Midbrain (tissue), 1 donor: Measurements from ENCODE around the gene KLK13.

Experiments
- DNase-seq: peaks from one replicate; lab custom pipeline; 2025; lab: John Stamatoyannopoulos, UW

KLK13 gene

GRCh38 chr19:51064534-51065220, at the start of gene KLK13:
Gene KLK13, minus strand, starts transcription at chr19:51065092. Its CDS starts 25 bp downstream, at chr19:51065067.
- no peak for DNase-seq

DNA sequence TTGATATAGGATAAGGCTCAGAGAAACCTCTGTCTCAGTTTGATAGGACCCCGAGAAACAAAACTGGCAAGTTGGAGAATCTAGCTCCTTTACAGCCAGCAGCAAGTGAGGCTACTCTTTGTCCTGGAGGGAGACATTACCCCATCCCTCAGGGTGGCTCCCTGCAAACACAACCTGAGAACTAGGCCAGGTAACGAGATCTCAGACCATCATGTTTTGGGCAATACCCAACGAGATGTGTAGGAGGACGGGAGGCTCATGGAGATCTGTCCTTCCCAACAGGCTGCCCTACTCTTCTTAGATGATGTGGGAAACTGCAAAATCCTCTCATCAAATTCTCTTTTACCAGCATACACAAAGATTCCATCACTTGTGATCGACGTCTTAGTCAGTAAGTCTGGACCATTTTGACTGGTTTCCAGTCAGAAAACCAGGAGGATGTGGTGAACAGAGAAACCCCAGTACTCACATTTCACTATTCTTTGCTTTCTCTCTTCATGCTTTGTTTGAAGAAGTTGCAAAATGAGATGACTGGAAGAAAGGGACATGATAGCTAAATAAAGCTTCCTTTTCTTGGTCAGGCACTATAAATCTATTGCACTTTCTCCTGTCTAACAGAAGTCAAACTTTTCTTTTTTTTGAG, 49.3 kb upstream of the KLK13 start:
- DNase-seq = no peak

DNA sequence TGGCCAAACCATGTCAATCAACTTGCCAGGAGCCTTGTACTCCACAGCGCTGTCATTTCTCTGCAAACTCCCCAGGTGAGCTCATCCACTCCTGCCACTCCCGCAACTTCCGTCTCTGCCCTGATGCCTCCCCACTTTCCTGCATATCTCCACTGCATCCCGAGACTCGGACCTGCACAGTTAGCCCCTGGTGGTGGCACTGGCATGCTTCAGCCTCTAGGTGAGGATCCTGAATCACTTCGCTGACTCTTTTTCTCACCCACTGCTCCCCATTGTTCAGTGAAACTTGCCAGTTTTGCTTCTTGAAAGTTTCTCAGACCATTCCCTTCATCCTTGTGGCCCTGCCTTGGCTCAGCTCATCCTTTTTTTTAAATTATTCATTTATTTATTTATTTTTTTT, 46.7 kb upstream of the KLK13 start:
- no peak for DNase-seq

GRCh38 chr19:51110666-51110971, 45.7 kb upstream of the KLK13 start:
- no peak for DNase-seq

- DNase-seq = no peak
Observed at GRCh38 chr19:51108805-51109146, 43.9 kb upstream of the KLK13 start.

DNA sequence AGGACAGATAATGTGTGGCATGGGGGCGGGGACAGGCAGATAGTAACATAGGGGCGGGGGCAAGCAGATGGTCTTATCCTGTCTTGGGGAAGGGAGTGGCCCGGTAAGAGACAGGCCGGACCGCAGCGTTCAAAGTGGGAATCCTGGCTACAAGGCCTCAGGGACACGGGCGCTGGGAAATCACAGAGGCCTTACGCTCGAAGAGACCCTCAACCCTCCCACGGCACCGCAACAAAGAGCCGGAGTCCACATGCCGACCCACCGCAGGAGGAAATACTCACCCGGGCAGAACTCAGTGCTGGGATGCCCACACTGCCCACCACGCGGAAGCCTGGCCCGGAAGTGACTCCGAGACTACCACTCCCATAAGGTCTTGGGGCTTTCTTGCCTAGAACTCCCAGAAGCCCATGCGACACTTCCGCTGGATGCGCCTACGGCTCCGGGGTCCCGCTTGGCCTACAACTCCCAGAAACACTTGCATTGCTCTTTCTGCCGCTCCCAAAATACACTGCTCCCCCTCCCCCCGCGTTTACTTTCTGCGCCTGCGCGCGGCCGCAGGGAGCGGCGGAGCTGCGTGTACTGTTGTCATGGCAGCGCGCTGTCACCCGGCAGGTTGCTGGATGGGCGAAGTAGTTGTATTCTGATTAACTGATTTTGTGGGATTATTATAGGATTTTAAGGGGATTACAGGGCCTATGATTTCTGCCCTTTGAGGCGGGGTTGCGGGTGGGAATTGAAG, 43.3 kb upstream of the KLK13 start, which contains the start of gene CTU1:
CTU1 (minus strand) TSS at position 344 of the 739 bp plus-strand sequence. CDS start 3,840 bp downstream, outside the sequence.
- peak; percentile 99 for DNase-seq

DNA sequence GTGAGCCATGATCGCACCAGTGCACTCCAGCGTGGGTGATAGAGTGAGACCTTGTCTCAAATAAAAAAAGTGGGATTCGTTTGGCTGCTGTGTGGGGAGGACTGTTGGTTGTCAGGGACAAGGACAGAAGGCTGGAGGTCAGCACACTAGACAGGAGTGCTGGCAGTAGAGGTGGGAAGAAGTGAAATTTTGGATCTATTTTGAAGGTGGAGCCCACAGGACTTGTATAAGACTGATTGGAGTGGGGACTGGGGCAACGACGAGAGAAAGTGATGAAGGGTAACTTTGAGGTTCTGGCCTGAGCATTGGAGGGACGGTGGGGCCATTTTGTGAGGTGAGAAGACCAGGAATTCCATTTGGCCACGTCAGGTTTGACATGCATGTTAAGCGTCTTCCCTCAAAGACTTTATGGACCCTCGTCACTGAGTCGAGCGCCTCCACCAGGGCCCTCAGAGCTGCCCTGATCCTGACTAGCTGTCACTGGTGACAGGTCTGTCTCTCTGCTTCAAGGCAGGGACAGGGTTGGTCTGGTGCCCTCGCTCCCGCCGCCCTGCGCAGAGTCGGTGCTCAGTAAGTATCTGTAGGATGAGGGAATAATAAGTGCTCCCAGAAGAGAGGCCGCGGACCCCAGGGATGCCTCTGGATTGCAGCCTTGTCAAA, 42.6 kb upstream of the KLK13 start:
- no peak for DNase-seq

DNA sequence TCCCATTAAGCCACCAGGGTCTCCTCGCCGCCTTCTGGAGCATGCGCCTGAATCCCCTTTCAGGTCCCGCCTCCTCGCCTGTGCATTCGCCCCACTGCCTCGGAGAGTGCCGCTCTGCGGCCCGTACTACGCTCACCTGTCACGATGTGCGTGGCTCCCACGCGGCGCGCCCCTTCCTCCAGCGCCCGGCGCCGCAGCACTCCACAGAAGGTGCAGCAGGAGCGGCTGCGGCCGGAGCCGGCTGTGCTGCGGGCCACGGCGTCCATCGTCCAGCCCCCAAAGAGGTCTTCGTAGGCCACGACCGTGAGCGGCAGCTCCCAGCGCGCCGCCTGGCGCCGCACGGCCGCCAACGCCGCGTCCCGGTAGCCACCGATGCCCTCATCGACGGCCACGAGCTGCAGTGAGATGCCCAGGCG, 39.0 kb upstream of the KLK13 start:
- DNase-seq = no peak

GRCh38 chr19:51102991-51103390, 38.1 kb upstream of the KLK13 start:
- DNase-seq = no peak

- DNase-seq = no peak
Observed at GRCh38 chr19:51101171-51101865, 36.4 kb upstream of the KLK13 start.

DNA sequence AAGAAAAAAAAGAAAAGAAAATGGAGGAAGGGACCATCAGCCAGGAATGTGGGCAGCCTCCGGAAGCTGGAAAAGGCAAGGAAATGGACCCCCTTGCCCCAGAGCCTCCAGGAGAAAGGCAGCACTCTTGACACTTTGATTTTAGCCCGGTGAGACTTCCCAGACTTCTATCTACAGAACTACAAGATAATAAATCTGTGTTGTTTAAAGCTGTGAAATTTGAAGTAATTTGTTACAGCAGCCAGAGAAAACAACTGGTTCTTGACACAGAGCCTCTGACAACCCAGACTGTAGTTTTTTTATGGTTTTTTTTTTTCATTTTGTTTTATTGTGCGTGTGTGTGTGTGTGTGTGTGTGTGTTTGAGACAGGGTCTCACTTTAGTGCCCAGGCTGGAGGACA, 35.7 kb upstream of the KLK13 start:
- no peak for DNase-seq

GRCh38 chr19:51099047-51099382, 34.1 kb upstream of the KLK13 start:
- DNase-seq = no peak

DNA sequence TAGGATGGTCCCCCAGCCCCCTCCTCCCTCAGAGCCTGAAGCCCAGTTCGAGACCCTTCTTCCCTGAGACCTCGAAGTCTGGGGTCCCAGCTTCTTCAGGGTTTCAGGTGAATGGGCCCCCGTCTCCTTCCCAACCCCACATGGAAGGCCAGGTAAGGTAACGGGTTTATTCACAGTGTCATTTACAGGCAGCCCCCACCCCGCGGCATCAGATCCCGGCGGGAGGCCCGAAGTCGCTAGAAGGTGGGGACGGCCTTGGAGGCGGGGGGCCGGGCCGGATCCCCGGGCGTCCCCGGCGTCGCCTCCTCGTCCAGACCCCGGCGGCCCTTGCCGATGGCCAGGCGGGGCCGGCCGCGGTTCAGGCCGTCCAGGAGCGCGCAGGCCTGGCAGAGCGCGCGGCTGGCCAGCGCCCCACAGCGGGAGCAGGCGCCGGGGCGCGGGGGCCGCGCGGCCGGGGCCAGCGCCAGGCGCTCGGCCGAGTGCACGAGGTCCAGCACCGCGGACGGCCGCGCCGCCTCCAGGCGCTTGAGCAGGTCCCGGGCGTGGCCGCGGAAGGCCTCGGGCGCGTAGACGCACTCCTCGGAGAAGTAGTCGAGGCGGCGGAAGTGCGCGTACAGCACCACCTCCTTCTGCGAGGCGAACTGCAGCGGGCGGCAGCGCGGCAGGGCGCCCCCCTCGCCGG, 33.6 kb upstream of the KLK13 start:
- no peak for DNase-seq

DNA sequence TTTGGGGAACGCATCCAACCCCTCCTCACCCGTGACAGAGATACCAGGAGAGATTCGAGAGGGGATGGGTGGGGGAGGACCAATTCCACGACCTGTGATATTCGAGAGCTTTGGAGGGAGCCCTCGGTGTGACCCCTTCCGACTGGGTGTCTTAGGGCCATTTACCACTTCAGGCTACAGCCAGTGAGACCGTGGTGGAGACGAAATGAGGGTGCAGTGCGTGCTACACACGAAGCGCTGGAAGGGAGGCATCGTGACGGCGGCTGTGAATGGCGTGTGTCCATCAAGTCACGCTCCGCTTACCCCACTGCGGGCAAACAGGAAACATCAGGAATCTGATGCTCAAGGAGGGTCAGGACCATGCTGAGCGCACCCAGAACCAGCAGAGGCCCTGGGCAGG, 32.9 kb upstream of the KLK13 start:
- no peak for DNase-seq

DNA sequence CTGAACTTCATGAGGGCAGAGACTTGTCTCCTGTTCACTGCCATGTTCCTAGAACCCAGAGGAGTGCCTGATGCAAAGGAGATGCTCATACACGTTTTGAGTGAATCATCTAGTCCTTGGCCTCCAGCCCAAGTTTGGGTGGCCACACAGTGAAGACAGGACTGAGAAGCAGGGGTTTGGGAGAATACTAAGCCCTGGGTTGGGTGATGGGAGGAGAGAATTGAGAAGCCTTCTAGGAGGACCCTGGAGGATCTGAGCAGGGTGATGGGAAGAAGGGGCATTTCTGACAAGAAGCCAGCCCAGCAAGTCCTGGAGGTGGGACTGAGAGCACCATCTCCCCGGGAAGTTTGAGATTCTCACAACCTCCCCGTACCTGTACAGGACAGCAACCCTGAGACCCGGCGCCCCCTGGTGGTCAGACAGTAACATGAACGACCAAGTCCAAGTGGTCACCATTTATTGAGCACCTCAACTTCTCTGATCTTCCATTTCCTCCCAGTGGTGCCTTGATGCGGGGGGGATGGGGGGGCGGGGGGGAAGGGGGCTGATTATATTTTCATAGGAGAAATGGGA, 32.4 kb upstream of the KLK13 start:
- peak; percentile 9 for DNase-seq

DNA sequence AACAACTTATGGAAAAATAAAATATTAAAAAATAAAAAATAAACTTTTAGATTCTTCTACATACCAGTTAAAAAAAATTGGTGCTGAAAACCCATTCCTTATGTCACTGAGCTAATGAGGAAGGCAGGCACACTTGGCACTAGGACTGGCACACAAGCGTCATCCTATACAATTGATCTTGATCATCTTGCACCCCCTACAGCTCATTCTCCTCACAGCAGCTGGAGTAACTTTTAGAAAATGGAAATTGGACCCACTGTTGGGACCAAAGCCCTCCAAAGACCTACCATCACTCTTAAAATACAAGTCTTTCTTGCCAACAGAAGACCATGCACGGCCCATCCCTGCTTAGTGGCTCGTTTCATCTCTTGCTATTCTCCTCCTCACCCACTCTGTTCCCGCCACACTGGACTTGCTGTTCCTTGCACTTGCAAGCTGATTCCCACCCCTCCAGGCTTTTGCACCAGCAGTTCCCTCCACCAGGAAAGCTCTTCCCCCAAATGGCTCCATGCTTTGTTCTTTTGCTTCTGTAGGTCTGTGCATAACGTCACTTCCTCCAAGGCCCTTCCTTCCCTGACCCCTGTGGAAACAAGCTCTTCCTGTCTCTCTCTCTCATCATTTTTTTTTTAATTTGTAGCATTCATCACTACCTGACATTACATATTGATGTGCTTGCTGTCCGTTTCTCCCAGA, 31.7 kb upstream of the KLK13 start:
- no peak for DNase-seq

- peak; percentile 1 for DNase-seq
Observed at GRCh38 chr19:51094696-51095279, 29.9 kb upstream of the KLK13 start.

GRCh38 chr19:51093510-51094345, 28.8 kb upstream of the KLK13 start:
- no peak for DNase-seq

GRCh38 chr19:51093101-51093500, 28.2 kb upstream of the KLK13 start:
- DNase-seq = no peak
